KG1 (cell line): ENCODE results near the gene KPTN.

Experiments
- DNase-seq: peaks from one replicate; lab custom pipeline; 2025; lab: John Stamatoyannopoulos, UW

KPTN gene

DNA sequence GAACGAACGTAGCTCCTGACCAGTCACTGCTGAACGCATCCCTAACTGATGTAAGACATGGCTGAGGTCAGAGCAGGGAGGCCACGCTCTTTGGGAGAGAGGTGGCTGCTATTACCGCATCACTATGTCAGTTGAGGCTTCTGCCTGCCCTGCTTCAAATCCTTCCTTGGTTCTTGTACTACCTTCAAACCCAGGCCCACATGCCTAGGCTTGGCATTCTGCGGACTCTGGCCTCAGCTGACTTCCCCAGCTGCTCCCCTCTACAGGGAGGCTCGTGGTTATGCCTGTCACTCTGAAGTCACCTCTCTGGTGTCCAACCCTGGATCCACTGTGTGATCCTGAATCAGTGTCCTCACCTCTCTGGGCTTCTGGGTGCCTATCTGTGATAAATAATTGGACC lies 49.9 kb downstream of the KPTN start:
- no peak for DNase-seq

DNA sequence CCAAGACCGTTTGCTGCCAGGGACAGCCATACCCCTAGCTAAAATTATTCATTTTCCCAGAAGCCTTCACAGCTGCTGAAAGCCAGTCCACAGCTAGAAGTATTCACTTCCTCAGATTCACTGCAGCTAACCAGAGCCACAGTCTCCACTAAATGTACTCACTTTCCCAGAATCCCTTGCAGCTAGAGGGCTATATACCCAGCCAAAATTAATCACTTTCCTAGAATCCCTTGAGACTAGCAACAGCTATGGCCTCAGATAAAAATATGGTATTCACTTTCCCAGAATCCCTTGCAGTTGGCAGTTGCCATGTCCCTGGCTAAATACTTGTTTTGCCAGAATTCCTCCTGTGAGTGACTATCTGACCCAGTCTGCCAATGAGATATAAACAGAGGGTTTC lies 50.9 kb downstream of the KPTN start:
- DNase-seq = no peak

DNA sequence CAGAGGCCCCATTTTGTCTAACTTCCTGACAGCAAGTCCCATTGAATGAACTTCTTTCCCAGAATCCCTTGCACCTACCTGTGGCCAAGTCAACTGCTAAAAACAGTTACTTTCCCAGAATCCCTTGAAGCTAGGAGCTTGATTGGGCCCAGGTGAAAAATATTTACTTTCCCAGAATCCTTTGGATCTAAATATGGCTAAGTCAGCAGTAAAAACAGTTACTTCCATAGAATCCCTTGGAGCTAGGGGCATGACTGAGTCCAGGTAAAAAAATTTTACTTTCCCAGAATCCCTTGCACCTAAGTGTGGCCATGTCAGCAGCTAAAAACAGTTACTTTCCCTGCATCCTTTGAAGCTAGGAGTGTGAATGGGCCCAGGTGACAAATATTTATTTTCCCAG lies 51.5 kb downstream of the KPTN start:
- no peak for DNase-seq

DNA sequence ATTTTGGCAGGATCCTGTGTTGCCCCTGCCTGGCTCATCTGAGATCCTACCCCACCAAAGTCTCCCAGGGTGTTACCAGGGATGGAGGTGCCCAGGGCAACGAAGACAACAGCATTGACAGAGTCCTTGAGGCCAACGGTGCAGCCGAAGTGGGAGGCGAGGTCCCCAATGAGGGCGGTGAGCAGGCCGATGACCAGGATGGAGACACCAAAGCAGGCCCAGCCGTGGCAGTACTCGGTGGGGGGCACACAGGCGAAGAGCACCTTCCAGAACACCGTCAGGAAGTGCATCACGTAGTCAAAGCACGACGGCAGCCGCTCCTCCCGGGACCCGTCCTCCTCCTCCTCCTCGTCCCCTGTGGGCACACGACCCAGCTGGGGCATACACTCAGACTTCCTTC lies 51.9 kb downstream of the KPTN start:
- no peak for DNase-seq

DNA sequence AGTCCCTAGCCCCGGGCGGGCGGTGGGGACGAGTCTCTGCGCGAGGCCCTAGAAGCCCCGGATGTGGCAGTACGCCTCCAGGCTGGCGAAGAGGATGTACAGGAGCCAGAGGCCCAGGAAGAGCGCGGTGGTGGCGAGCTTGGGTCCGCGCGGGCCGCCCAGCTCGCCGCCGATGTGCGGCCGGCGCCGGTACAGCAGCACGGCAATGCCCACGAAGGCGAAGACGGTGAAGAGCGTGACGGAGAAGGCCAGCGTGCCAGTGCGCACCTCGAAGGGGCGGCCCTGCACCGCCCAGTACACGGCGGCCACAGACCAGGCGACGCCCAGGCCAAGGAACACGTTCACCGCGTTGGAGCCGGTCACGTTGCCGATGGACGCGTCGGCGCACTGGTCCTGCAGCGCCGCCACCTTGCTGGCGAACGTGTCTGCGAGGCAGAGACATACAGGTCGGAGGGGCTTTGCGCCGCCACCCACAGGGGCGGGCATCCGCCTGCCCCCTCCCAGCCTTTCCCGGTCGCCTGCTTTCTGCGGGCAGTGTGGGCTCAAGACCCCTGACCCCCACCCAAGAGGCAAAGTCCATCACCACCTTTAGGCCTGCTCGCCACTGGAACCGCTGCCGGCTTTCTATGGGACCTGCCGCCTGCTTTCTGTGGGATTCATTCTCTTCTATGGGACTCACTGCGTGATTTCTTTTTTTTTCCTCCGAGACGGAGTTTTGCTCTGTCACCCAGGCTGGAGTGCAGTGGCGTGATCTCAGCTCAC lies 53.8 kb downstream of the KPTN start:
- DNase-seq = peak; percentile 15

DNA sequence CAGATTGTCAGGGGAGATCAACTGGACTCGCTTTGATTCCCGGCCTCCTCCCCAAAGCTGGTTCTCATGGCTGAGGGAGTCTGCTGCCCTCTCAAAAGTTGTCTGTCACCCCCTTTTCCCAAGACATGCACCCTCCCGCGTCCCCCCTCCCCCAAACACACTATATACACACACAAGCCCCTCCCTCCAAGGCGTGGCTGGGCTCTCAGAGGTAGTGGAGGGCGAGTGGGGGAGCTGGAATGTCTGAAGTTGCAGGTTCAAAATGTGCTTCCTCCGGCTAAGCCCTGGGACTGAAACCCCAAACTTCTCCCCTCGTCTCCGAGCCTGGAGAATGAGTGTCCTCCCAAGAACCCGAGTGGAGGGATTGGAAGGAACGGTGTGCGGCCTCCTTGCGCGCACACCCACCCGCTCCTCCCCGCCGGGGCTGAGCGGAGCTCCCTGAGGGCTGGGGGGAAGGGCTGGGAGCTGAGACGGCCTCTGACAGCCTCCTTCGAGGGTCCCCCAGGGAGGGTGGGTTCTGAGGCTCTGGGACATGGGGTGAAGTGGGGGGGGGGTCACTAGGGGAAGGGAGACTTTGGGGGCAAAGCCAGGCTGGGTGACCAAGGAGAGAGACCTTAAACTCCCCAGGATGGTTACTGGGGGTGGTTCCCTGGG lies 54.8 kb downstream of the KPTN start:
- no peak for DNase-seq

DNA sequence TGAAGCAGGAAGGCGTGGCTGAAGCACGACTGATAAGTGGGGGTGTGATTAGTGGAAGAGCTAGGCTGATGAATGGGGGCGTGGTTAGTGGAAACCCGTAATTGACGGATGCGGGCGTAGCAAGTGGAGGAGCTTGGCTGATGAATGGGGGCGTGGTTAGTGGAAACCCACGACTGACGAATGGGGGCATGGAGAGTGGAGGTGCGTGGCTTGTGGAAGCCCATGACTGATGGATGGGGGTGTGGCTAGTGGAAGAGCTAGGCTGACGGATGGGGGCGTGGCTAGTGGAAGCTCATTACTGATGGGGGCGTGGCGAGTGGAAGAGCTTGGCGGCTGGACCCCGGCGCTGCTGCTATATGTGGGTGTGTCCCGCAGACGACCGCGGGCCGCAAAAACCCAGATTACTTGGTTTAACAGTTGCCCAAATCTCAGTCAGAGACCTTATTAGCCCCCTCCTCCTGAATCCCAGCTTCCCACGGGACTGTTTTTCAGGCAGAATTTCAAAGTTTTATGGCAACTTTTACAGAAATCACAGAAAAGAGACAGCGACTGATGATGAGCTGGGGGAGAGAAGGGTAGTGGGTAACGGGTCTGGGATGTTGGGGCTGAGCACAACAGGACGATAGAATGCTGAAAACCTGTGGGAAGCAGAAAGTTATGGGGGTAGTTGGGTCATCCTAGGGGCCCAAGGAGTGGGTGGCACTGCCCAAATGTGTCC lies 55.7 kb downstream of the KPTN start:
- DNase-seq = no peak

DNA sequence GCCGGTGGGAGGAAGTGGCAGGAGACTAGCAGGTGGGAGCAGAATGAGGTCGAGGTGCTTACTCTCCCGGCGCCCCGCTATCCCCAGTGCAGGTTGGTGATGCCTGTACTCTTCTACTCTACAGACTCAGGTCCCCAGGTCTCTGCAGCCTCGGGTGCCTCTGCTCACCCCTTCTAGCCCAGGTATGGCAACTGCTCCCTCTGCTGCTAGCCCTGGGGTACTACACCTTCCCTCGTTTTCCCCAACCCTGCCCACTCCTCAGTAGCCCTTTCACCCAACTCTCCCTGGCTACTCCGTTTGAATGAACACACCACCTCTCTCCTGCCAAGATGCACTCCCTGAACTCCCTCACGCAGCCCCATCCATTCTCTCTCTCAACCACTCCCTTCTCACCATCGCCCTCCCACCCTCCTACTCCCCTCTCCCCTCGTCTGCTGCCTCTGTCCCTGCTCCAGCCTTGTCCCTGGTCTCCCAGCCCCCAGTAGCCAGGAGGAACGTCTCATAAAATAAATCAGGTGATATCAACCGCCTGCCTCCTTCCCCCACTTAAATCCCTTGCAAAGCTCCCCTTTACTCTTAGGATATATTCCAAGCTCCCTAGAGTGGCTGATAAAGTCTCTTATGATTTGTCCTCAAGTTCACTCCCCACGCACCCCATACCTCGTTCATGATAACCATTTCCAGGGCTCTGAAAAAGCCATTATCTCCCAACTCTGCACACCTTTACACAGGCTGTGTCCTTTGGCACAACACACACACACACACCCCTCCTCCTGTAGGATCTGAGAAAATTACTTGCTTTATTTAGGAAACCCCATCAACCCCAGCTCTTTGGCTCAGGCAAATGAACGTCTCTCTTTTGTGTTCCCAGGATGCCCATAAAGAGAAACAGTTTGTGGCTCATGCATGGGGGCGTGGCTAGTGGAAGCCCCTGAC lies 56.5 kb downstream of the KPTN start:
- DNase-seq = peak; percentile 38
